CD4-positive, alpha-beta T cell treated with Interleukin-15 for 4 hours (primary cell): ENCODE data around the gene FOXB2.

Source experiments
- DNase-seq: peaks from one replicate; pipeline ENCODE4 v3.0.0-alpha.2; 2020; ENCODE audit warnings: low spot score

Gene FOXB2

DNA sequence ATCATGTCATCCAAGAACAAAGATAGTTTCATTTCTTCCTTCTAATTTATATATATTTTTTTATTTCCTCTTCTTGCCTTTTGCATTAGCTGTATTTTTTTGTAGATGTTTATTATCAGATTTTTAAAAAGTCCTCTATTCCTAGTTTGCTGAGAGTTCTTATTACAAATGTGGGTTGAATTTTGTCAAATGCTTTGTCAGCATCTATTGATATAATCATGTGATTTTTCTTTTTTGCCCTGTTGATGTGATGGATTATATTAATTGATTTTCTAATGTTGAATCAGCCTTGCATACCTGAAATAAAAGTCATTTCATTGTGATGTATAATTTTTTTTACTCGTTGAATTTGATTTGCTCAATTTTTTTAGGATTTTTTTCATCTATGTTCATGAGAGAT lies 46.9 kb downstream of the FOXB2 start:
- no peak for DNase-seq
